Gastroesophageal sphincter (tissue), 3 donors: ENCODE data around the gene BPIFB6.

Experiments
- CTCF ChIP-seq, 4 experiments: fragments of 200-600 bp in 2 of 4; fragments of 450-650 bp in 2 of 4; sonication (generic) in 1 of 4; IDR thresholded peaks; one replicate each; pipeline ENCODE4 v1.5.1; 2017 to 2019; ENCODE audit warnings: antibody characterized with exemption in 4 of 4, mild to moderate bottlenecking in 2 of 4, moderate library complexity in 2 of 4
- POLR2A ChIP-seq, 2 donors: fragments of 450-650 bp; IDR thresholded peaks; one replicate each; pipeline ENCODE4 v1.6.1; 2017; ENCODE audit warnings: antibody characterized with exemption in 2 of 2, mild to moderate bottlenecking in 2 of 2, moderate library complexity in 1 of 2

- TF ChIP-seq CTCF (IDR thresholded peaks at IDR 0.05) = no peak
- no peak for TF ChIP-seq POLR2A (IDR thresholded peaks at IDR 0.05)
These were observed 30.2 kb downstream of the BPIFB6 start for GRCh38 chr20:33061658-33062028.
